Measurements from ENCODE around the gene FSTL5. TPM values are rescaled to one million over a fixed set of nuclear protein-coding genes. Genes with fewer than 3 reads are reported as not detected.
"Not testable (repeated sequence)": the region's sequence is repeated elsewhere in the genome, so short reads cannot be mapped to it uniquely, and the experiment has no call there.

FSTL5 gene
- 10 to 100 TPM in 1 of 8 experiments, 1 to 10 TPM in 6, under 1 TPM in 1; 0.17 to 31.3 (median 3.0) TPM for total RNA-seq

- H3K27ac ChIP-seq = no peak within 1 kb of the TSS
- in situ Hi-C loops (cut with MboI; ENCODE audit: low pct_unique_long_range_greater_than_20kb in 2 of 9, low sequenced_read_pairs in 9 of 9, unreplicated experiment in 9 of 9) = loop anchor here in 3 of 9 experiments (25.0 kb wide), 2 partner anchors 602 to 902 kb away; no protein-coding TSS in a partner anchor
- H3K4me3 ChIP-seq = peak within 1 kb of the TSS; percentile 48 to 69 (median 53)
- peak; percentile 76 to 98 (median 97) for ATAC-seq (replicated peaks in 6 of 8)
- H3K4me1 ChIP-seq (replicated peaks in 1 of 2) = peaks cover 0 to 8% of the 10 kb centered on the region in 2 donors
- WGBS, 10 experiments = 0 to 31% (median 3%) methylated on average over 4 to 20 of the region's 39 CpGs
These were observed at the start of gene FSTL5 for GRCh38 chr4:162163892-162164759. Gene FSTL5 (minus strand): TSS chr4:162164000. CDS start chr4:162111396, 52,604 bp downstream.

DNA sequence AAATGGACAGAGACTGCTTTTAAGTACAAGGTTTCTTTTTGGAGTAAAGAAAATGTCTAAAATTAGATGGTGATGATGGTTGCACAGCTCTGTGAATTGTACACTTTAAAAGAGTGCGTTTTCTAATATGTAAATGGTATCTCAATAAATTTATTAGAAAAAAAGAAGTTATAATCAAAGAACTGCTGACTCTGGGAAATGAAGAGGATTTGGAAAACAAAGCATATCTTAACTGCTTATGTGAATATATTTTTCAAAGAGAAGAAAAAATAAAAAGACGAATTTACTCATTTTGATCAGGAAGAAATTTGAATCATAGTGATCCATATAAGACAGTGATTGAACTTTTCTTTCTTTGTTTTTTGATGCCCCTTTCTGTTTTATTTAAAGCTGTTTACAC is 45.9 kb upstream of the FSTL5 start:
- WGBS, 10 experiments = 0 to 100% (median 74%) methylated on average over 1 to 2 of the region's 2 CpGs
- Histone ChIP-seq H3K4me3 (no peak overlapping the region), H3K4me1 (replicated peaks in 1 of 2) (no peaks in the 10 kb centered on the region), H3K27ac (no peak overlapping the region)
- in situ Hi-C loops (cut with MboI; ENCODE audit: low pct_unique_long_range_greater_than_20kb in 2 of 9, low sequenced_read_pairs in 9 of 9, unreplicated experiment in 9 of 9) = no loop called here
- no peak for ATAC-seq (replicated peaks in 6 of 8)

GRCh38 chr4:162203478-162203877 is 39.7 kb upstream of the FSTL5 start:
- H3K4me1 ChIP-seq (replicated peaks in 1 of 2); H3K27ac ChIP-seq; ATAC-seq (replicated peaks in 6 of 8); in situ Hi-C loops (cut with MboI; ENCODE audit: low pct_unique_long_range_greater_than_20kb in 2 of 9, low sequenced_read_pairs in 9 of 9, unreplicated experiment in 9 of 9); H3K4me3 ChIP-seq: not testable (repeated sequence)
- WGBS, 10 experiments = 57 to 100% (median 77%) methylated on average over 1 to 15 of the region's 32 CpGs; no CpG with 5 or more reads in 6 of the 10 experiments

GRCh38 chr4:162201673-162202072 is 37.9 kb upstream of the FSTL5 start:
- Histone ChIP-seq H3K4me1 (replicated peaks in 1 of 2) (peaks cover 0 to 3% of the 10 kb centered on the region in 2 donors), H3K4me3 (no peak overlapping the region), H3K27ac (no peak overlapping the region)
- in situ Hi-C loops (cut with MboI; ENCODE audit: low pct_unique_long_range_greater_than_20kb in 2 of 9, low sequenced_read_pairs in 9 of 9, unreplicated experiment in 9 of 9) = no loop called here
- WGBS, 10 experiments = 0 to 86% (median 56%) methylated on average over 1 to 2 of the region's 2 CpGs
- ATAC-seq (replicated peaks in 6 of 8) = peak in 3 of 8 experiments; percentile 36 to 63 (median 37)

DNA sequence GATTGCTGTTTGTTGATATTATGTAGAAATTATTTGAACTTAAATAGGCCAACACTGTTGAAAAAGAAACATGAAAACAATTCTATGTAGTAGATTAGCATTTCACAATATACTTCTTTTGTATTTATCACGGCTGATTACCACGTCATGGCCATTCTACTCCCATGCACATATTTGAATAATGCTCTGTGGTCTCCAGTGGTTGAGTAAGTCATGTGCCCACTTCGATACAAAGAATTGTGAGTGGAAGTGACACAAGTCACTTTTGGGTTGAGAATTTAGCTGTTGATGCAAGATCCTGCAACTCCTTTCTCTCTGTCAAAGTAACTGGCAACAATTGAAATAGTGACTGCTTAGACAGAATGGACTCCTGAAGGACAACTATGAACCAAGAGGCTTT is 6.7 kb upstream of the FSTL5 start:
- Histone ChIP-seq H3K4me3 (no peak overlapping the region), H3K4me1 (replicated peaks in 1 of 2) (no peaks in the 10 kb centered on the region), H3K27ac (no peak overlapping the region)
- peak in 4 of 8 experiments; percentile 21 to 67 (median 42) for ATAC-seq (replicated peaks in 6 of 8)
- in situ Hi-C loops (cut with MboI; ENCODE audit: low pct_unique_long_range_greater_than_20kb in 2 of 9, low sequenced_read_pairs in 9 of 9, unreplicated experiment in 9 of 9) = loop anchor here in 3 of 9 experiments (25.0 kb wide), 2 partner anchors 608 to 908 kb away; no protein-coding TSS in a partner anchor
- WGBS, 10 experiments = 0 to 72% (median 57%) methylated on average over 1 to 3 of the region's 3 CpGs; no CpG with 5 or more reads in 4 of the 10 experiments

DNA sequence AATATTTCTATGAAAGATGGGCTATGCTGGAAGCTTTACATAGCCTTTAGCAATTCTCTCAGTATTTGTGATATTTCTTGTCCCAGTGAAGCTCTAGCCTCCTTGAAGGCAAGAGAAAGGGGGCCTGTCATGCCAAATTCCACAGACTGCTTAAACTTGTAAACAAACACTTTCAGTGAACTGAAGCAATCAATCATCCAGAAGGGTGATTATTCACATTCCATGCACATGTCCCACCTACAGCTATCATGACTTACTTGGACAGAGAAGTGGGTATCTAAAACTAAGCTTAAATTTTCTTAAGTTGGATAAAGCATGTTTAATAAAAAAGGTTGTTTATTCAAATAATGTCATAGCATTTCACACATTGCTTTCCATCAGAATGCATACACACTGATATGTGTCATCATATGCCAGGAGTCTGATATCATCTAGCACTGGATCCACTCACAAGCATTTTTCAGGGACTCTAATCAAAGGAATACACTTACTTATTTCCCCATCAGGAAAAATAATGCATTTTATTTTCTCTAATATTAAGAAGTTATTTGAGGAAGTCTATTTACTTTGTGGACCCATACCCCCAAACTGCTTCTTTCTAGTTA is 1.2 kb upstream of the FSTL5 start:
- ATAC-seq (replicated peaks in 6 of 8) = no peak
- H3K4me1 ChIP-seq (replicated peaks in 1 of 2) = peaks cover 0 to 8% of the 10 kb centered on the region in 2 donors
- in situ Hi-C loops (cut with MboI; ENCODE audit: low pct_unique_long_range_greater_than_20kb in 2 of 9, low sequenced_read_pairs in 9 of 9, unreplicated experiment in 9 of 9) = loop anchor here in 3 of 9 experiments (25.0 kb wide), 2 partner anchors 603 to 903 kb away; no protein-coding TSS in a partner anchor
- H3K27ac ChIP-seq = no peak overlapping the region
- peak overlapping the region in 4 of 5 donors; percentile 48 to 64 (median 53) for H3K4me3 ChIP-seq

GRCh38 chr4:162162672-162163071 is 1.1 kb downstream of the FSTL5 start:
- Histone ChIP-seq H3K27ac (no peak overlapping the region), H3K4me3 (peak overlapping the region in 3 of 5 donors; percentile 5 to 53 (median 12)), H3K4me1 (replicated peaks in 1 of 2) (peaks cover 0 to 8% of the 10 kb centered on the region in 2 donors)
- ATAC-seq (replicated peaks in 6 of 8) = no peak
- in situ Hi-C loops (cut with MboI; ENCODE audit: low pct_unique_long_range_greater_than_20kb in 2 of 9, low sequenced_read_pairs in 9 of 9, unreplicated experiment in 9 of 9) = loop anchor here in 3 of 9 experiments (25.0 kb wide), 2 partner anchors 600 to 900 kb away; no protein-coding TSS in a partner anchor
- 0 to 100% (median 53%) methylated on average over 1 to 2 of the region's 2 CpGs; no CpG with 5 or more reads in 4 of the 10 experiments for WGBS, 10 experiments

GRCh38 chr4:162157241-162157640 is 6.6 kb downstream of the FSTL5 start:
- no peak for ATAC-seq (replicated peaks in 6 of 8)
- in situ Hi-C loops (cut with MboI; ENCODE audit: low pct_unique_long_range_greater_than_20kb in 2 of 9, low sequenced_read_pairs in 9 of 9, unreplicated experiment in 9 of 9) = loop anchor here in 3 of 9 experiments (25.0 kb wide), 2 partner anchors 595 to 895 kb away; no protein-coding TSS in a partner anchor
- H3K27ac ChIP-seq = no peak overlapping the region
- no peak overlapping the region for H3K4me3 ChIP-seq
- 7 to 96% (median 86%) methylated on average over 1 to 2 of the region's 2 CpGs; no CpG with 5 or more reads in 1 of the 10 experiments for WGBS, 10 experiments
- H3K4me1 ChIP-seq (replicated peaks in 1 of 2) = no peaks in the 10 kb centered on the region

DNA sequence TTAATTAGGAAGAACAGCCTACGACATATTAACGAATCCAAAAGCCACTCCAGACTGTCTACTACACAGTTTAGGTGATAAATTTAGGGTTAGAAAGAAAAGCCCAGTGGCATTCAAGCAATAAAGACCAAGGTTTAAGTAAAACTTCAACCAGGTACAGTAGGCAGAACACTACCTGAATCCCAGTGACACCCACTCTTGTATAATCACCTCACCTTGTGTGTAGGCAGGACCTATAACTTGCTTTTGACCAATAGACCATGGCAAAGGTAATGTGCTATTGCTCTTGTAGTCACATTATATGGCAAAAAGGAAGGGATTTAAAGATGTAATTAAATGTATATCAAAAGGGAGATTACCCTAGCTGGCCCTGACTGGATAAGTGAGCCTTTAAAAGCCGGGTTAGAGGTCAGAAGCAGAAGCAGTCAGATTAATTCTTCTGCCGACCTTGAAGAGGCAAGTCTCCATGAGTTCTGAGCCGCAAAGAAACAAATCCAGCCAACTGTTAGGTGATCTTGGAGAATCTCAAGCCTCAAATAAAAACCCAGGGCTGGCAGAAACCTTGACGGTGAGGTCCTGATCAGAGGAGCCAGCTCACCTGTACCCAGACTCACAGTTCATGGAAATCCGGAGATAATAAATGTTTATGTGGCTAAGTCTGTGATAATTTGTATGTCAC is 8.8 kb downstream of the FSTL5 start:
- in situ Hi-C loops (cut with MboI; ENCODE audit: low pct_unique_long_range_greater_than_20kb in 2 of 9, low sequenced_read_pairs in 9 of 9, unreplicated experiment in 9 of 9) = loop anchor here in 3 of 9 experiments (25.0 kb wide), 2 partner anchors 593 to 893 kb away; no protein-coding TSS in a partner anchor
- ATAC-seq (replicated peaks in 6 of 8) = no peak
- no peak overlapping the region for H3K27ac ChIP-seq
- H3K4me1 ChIP-seq (replicated peaks in 1 of 2) = no peaks in the 10 kb centered on the region
- 35 to 100% (median 80%) methylated on average over 1 to 6 of the region's 7 CpGs; no CpG with 5 or more reads in 1 of the 10 experiments for WGBS, 10 experiments
- no peak overlapping the region for H3K4me3 ChIP-seq

DNA sequence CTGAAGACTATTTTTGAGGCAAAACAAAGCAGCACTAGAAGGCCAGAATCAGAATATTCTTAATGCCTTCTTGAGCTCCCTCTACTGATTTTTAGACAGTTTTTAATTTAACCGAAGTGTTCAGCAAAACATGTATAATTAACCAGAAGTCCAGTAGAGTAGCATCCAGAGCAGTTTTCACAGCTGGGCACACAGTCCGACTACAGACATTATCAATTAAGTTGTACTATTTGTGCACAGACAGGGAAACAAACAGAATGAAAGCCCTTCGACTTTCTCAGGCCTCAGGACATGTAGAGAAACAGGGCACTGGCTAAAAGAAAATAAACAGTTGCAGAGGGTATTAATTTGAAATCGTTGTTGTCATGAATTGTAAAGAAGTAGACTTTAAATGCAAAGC is 11.9 kb downstream of the FSTL5 start:
- no peaks in the 10 kb centered on the region for H3K4me1 ChIP-seq (replicated peaks in 1 of 2)
- WGBS, 10 experiments = 0 to 89% (median 39%) methylated on average over 2 to 4 of the region's 4 CpGs; no CpG with 5 or more reads in 1 of the 10 experiments
- in situ Hi-C loops (cut with MboI; ENCODE audit: low pct_unique_long_range_greater_than_20kb in 2 of 9, low sequenced_read_pairs in 9 of 9, unreplicated experiment in 9 of 9) = loop anchor here in 3 of 9 experiments (25.0 kb wide), 2 partner anchors 590 to 890 kb away; no protein-coding TSS in a partner anchor
- no peak overlapping the region for H3K4me3 ChIP-seq
- peak in 2 of 8 experiments; percentile 39 to 79 for ATAC-seq (replicated peaks in 6 of 8)
- H3K27ac ChIP-seq = no peak overlapping the region

GRCh38 chr4:162151386-162151785 is 12.4 kb downstream of the FSTL5 start:
- no peak overlapping the region for H3K27ac ChIP-seq
- in situ Hi-C loops (cut with MboI; ENCODE audit: low pct_unique_long_range_greater_than_20kb in 2 of 9, low sequenced_read_pairs in 9 of 9, unreplicated experiment in 9 of 9) = loop anchor here in 3 of 9 experiments (25.0 kb wide), 2 partner anchors 589 to 889 kb away; no protein-coding TSS in a partner anchor
- ATAC-seq (replicated peaks in 6 of 8) = no peak
- H3K4me1 ChIP-seq (replicated peaks in 1 of 2) = no peaks in the 10 kb centered on the region
- no peak overlapping the region for H3K4me3 ChIP-seq

DNA sequence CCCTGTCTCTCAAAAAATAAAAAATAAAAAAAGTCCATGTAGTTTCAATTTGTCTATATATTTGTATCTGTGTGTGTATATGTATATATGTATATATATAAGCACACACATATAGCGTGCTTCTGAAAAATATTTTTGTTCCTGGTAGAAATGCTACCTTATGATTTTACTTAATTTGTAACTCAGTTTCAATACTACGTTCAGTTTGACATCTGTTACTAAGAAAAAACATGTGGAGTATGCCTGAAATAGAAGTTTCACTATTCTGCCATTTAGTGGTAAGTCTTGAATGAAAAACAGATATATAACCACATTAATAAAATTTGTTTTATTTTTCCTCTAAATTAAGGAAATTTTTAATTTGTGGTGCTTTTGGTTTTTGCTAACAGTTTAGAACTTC is 14.2 kb downstream of the FSTL5 start:
- in situ Hi-C loops (cut with MboI; ENCODE audit: low pct_unique_long_range_greater_than_20kb in 2 of 9, low sequenced_read_pairs in 9 of 9, unreplicated experiment in 9 of 9) = loop anchor here in 3 of 9 experiments (25.0 kb wide), 2 partner anchors 587 to 887 kb away; no protein-coding TSS in a partner anchor
- 0 to 100% (median 93%) methylated on average over 1 to 2 of the region's 2 CpGs; no CpG with 5 or more reads in 1 of the 10 experiments for WGBS, 10 experiments
- no peaks in the 10 kb centered on the region for H3K4me1 ChIP-seq (replicated peaks in 1 of 2)
- ATAC-seq (replicated peaks in 6 of 8) = no peak
- no peak overlapping the region for H3K4me3 ChIP-seq
- no peak overlapping the region for H3K27ac ChIP-seq
